ENCODE results near the gene CPEB1. TPM values are rescaled to one million over a fixed set of nuclear protein-coding genes. Genes with fewer than 3 reads are reported as not detected.

Gene CPEB1
- total and polyA plus RNA-seq, 9 donors = 5.4 to 28.9 (median 10.5) TPM

GRCh38 chr15:82641129-82641798, 5.9 kb downstream of the CPEB1 start:
- Histone ChIP-seq H3K4me1 (ENCODE audit: insufficient read depth) (peaks cover 2% of the 10 kb centered on the region), H3K9me3 (no peaks in the 10 kb centered on the region), H3K27me3 (no peaks in the 10 kb centered on the region), H3K36me3 (no peaks in the 10 kb centered on the region), H3K27ac (no peak overlapping the region), H3K4me3 (no peak overlapping the region)
- 17 to 23% (median 19%) methylated on average over 2 of the region's 2 CpGs for WGBS, 3 donors
- no peak for TF ChIP-seq EP300 (IDR thresholded peaks at IDR 0.05)
- TF ChIP-seq POLR2A (IDR thresholded peaks at IDR 0.05) = no peak
- no peak for TF ChIP-seq CTCF (IDR thresholded peaks at IDR 0.05)
- DNase-seq = no peak
- intact Hi-C loops (cut with DNase I) = loop anchor here in 1 of 4 donors (10.0 kb wide), 1 partner anchor 96 kb away; the partner anchor contains the start of gene RPS17

DNA sequence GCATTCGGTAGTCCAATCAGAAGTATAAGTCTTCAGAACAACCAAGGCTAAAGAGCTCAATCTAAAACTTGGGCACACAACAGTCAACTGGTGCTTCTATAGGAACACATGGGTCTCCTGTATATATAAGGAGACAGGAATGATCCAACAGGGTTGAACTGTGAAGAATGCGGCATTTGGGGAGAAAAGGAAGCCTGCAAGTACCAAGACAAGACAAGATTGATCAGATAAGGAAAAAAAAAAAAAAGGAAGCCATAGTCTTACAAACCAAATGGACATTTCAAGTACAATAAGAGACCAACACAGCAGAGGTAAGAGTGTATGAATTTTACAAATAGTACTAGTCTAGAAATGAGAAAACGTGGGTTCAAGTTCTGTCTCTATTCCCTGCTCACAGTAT, 6.5 kb downstream of the CPEB1 start:
- Histone ChIP-seq H3K4me3 (no peak overlapping the region), H3K27me3 (no peaks in the 10 kb centered on the region), H3K4me1 (ENCODE audit: insufficient read depth) (no peaks in the 10 kb centered on the region), H3K9me3 (no peaks in the 10 kb centered on the region), H3K27ac (no peak overlapping the region), H3K36me3 (no peaks in the 10 kb centered on the region)
- TF ChIP-seq CTCF (IDR thresholded peaks at IDR 0.05) (no peak), EP300 (IDR thresholded peaks at IDR 0.05) (no peak), POLR2A (IDR thresholded peaks at IDR 0.05) (no peak)
- no peak for DNase-seq
- 73 to 78% (median 75%) methylated on average over 3 of the region's 3 CpGs for WGBS, 3 donors
- intact Hi-C loops (cut with DNase I) = loop anchor here in 1 of 4 donors (10.0 kb wide), 1 partner anchor 96 kb away; the partner anchor contains the start of gene RPS17

- DNase-seq = no peak
- H3K4me1 ChIP-seq (ENCODE audit: insufficient read depth) = no peaks in the 10 kb centered on the region
- H3K36me3 ChIP-seq = no peaks in the 10 kb centered on the region
- no peak for TF ChIP-seq POLR2A (IDR thresholded peaks at IDR 0.05)
- TF ChIP-seq EP300 (IDR thresholded peaks at IDR 0.05) = no peak
- no peak for TF ChIP-seq CTCF (IDR thresholded peaks at IDR 0.05)
- intact Hi-C loops (cut with DNase I) = no loop called here
- H3K27ac ChIP-seq = no peak overlapping the region
- H3K4me3 ChIP-seq = no peak overlapping the region
- 34 to 56% (median 48%) methylated on average over 2 of the region's 2 CpGs for WGBS, 3 donors
- H3K27me3 ChIP-seq = no peaks in the 10 kb centered on the region
- H3K9me3 ChIP-seq = no peaks in the 10 kb centered on the region
Observed at GRCh38 chr15:82635798-82636197, 11.4 kb downstream of the CPEB1 start.

GRCh38 chr15:82630033-82630432, 17.1 kb downstream of the CPEB1 start:
- no peak overlapping the region for H3K27ac ChIP-seq
- WGBS, 3 donors = 50 to 58% (median 50%) methylated on average over 4 of the region's 4 CpGs
- DNase-seq = no peak
- no peaks in the 10 kb centered on the region for H3K9me3 ChIP-seq
- TF ChIP-seq POLR2A (IDR thresholded peaks at IDR 0.05) (no peak), EP300 (IDR thresholded peaks at IDR 0.05) (no peak), CTCF (IDR thresholded peaks at IDR 0.05) (no peak)
- H3K4me3 ChIP-seq = no peak overlapping the region
- no peaks in the 10 kb centered on the region for H3K27me3 ChIP-seq
- no peaks in the 10 kb centered on the region for H3K4me1 ChIP-seq (ENCODE audit: insufficient read depth)
- H3K36me3 ChIP-seq = no peaks in the 10 kb centered on the region
- intact Hi-C loops (cut with DNase I) = no loop called here

Measured in ovary (tissue), 9 donors.